Kidney epithelial cell (primary cell): ENCODE measurements around the gene CCDC126. TPM values are rescaled to one million over a fixed set of nuclear protein-coding genes. Genes with fewer than 3 reads are reported as not detected.

Experiments used
- DNase-seq: peaks from one replicate; pipeline ENCODE4 v3.0.0-alpha.2; 2010; ENCODE audit warnings: low read depth
- H3K27me3 ChIP-seq: 2 replicates; pipeline ENCODE4 v1.6.0; 2011; ENCODE audit warnings: low read length; ENCODE audit not compliant: control insufficient read depth, insufficient read depth
- H3K36me3 ChIP-seq: 2 replicates; pipeline ENCODE4 v1.5.1; 2011; ENCODE audit warnings: low read length; ENCODE audit not compliant: control insufficient read depth, insufficient read depth
- H3K4me3 ChIP-seq: 2 replicates; pipeline ENCODE4 v1.5.1; 2011; ENCODE audit warnings: low read depth, mild to moderate bottlenecking, control low read depth, low read length
- CTCF ChIP-seq: IDR thresholded peaks from 2 replicates; pipeline ENCODE4 v1.5.1; 2011; ENCODE audit warnings: mild to moderate bottlenecking, moderate library complexity, low read length, control low read depth, inconsistent platforms; ENCODE audit not compliant: insufficient read depth, poor library complexity, severe bottlenecking
- total RNA-seq: library from RNA; depleted of rRNA; stranded (reverse); fragments of >200 nt; gene quantifications from 2 replicates; pipeline ENCODE4 v1.2.3, GENCODE V29; 2015

Gene CCDC126
- total RNA-seq, 1 donor from 2014 or later = 14.2 TPM

GRCh38 chr7:23693224-23693623 lies 96.0 kb downstream of the CCDC126 start:
- no peak for DNase-seq
- no peaks in the 10 kb centered on the region for H3K36me3 ChIP-seq
- TF ChIP-seq CTCF = no peak
- no peaks in the 10 kb centered on the region for H3K27me3 ChIP-seq
- no peak overlapping the region for H3K4me3 ChIP-seq

Other genes with a start within 250 kb of the CCDC126 start
- gene IGF2BP3, start 126.9 kb upstream of the CCDC126 start, total RNA-seq = 44.0 TPM in 2 replicates
- 25.8 and 36.9 TPM in 2 replicates for gene TRA2A, start 65.4 kb upstream of the CCDC126 start, total RNA-seq
- 14.2 and 15.5 TPM in 2 replicates for gene FAM221A, start 82.8 kb downstream of the CCDC126 start, total RNA-seq
- gene STK31, start 112.8 kb downstream of the CCDC126 start, total RNA-seq = 0.58 and 0.89 TPM in 2 replicates